CD14-positive monocyte (primary cell): ENCODE measurements around the gene CTNNA3. TPM values are rescaled to one million over a fixed set of nuclear protein-coding genes. Genes with fewer than 3 reads are reported as not detected.

Experiments used
- DNase-seq, 3 donors: peaks; one replicate each; pipeline ENCODE4 v3.0.0-alpha.2; 2011 to 2022
- H2AFZ ChIP-seq: 2 replicates; pipeline ENCODE4 v1.6.0; 2012; ENCODE audit warnings: mild to moderate bottlenecking, low read depth, low read length, inconsistent platforms; ENCODE audit not compliant: insufficient read depth, poor library complexity, severe bottlenecking
- H3K27ac ChIP-seq, 2 donors: 1 replicate in 1 of 2; 2 replicates in 1 of 2; pipeline ENCODE4 v1.5.1; 2012 to 2013; ENCODE audit warnings: low read length in 2 of 2, control low read depth in 1 of 2, inconsistent platforms in 1 of 2, low read depth in 1 of 2, mild to moderate bottlenecking in 1 of 2
- H3K27me3 ChIP-seq, 2 donors: one replicate each; pipeline versions ENCODE4 v1.6.0 to v1.6.1; 2011 to 2013; ENCODE audit warnings: low read length in 2 of 2; ENCODE audit not compliant: control insufficient read depth in 2 of 2, insufficient read depth in 2 of 2
- H3K36me3 ChIP-seq, 2 donors: replicated peaks in 1 of 2; 1 replicate in 1 of 2; 2 replicates in 1 of 2; pipeline versions ENCODE4 v1.5.1 to v1.6.1; 2012 to 2013; ENCODE audit warnings: low read length in 2 of 2, control low read depth in 1 of 2, inconsistent platforms in 1 of 2, mild to moderate bottlenecking in 1 of 2; ENCODE audit not compliant: insufficient read depth in 2 of 2, control insufficient read depth in 1 of 2
- H3K4me1 ChIP-seq, 2 donors: 1 replicate in 1 of 2; 2 replicates in 1 of 2; pipeline versions ENCODE4 v1.5.1 to v1.6.1; 2012 to 2013; ENCODE audit warnings: low read length in 2 of 2, control low read depth in 1 of 2, inconsistent platforms in 1 of 2, mild to moderate bottlenecking in 1 of 2, moderate library complexity in 1 of 2; ENCODE audit not compliant: insufficient read depth in 2 of 2, control insufficient read depth in 1 of 2
- H3K4me2 ChIP-seq: replicated peaks from 2 replicates; pipeline ENCODE3; 2012; ENCODE audit warnings: low read length, moderate library complexity, mild to moderate bottlenecking; ENCODE audit not compliant: poor library complexity, severe bottlenecking; ENCODE audit errors: extremely low read depth
- H3K4me3 ChIP-seq, 3 experiments: fragments of 200-600 bp in 1 of 3; sonication (generic) in 1 of 3; replicated peaks in 1 of 3; 1 replicate in 2 of 3; 2 replicates in 1 of 3; pipeline ENCODE4 v1.5.1; 2011 to 2013; ENCODE audit warnings: low read length in 3 of 3, mild to moderate bottlenecking in 3 of 3, control low read depth in 2 of 3, low read depth in 2 of 3, inconsistent platforms in 1 of 3, moderate library complexity in 1 of 3
- H3K79me2 ChIP-seq: 2 replicates; pipeline ENCODE4 v1.6.0; 2012; ENCODE audit warnings: mild to moderate bottlenecking, control low read depth, inconsistent platforms, low read length, moderate library complexity; ENCODE audit not compliant: insufficient read depth
- H3K9ac ChIP-seq: 2 replicates; pipeline ENCODE4 v1.6.0; 2017; ENCODE audit warnings: low read length, mild to moderate bottlenecking; ENCODE audit not compliant: insufficient read depth, poor library complexity, severe bottlenecking
- H3K9me3 ChIP-seq, 2 donors: replicated peaks in 1 of 2; 1 replicate in 1 of 2; 2 replicates in 1 of 2; pipeline versions ENCODE4 v1.5.1 to v1.6.1; 2012 to 2013; ENCODE audit warnings: low read length in 2 of 2, control low read depth in 1 of 2; ENCODE audit not compliant: control insufficient read depth in 1 of 2, insufficient read depth in 1 of 2
- H4K20me1 ChIP-seq: 2 replicates; pipeline ENCODE4 v1.6.0; 2012; ENCODE audit warnings: mild to moderate bottlenecking, low read length, control low read depth, moderate library complexity; ENCODE audit not compliant: insufficient read depth
- H3K27ac Mint-ChIP-seq, 7 donors: one replicate each; pipeline ENCODE4 v1.8.0; 2020; ENCODE audit warnings: mild to moderate bottlenecking in 7 of 7, mixed read lengths in 7 of 7, moderate library complexity in 6 of 7, inconsistent platforms in 2 of 7
- H3K27me3 Mint-ChIP-seq, 3 donors: one replicate each; pipeline ENCODE4 v1.8.0; 2021 to 2022; ENCODE audit warnings: low read depth in 3 of 3, mild to moderate bottlenecking in 3 of 3, mixed read lengths in 3 of 3, moderate library complexity in 3 of 3, inconsistent platforms in 1 of 3
- H3K36me3 Mint-ChIP-seq, 2 donors: one replicate each; pipeline ENCODE4 v1.8.0; 2020; ENCODE audit warnings: mixed read lengths in 2 of 2, inconsistent platforms in 1 of 2, mild to moderate bottlenecking in 1 of 2
- H3K4me1 Mint-ChIP-seq: one replicate; pipeline ENCODE4 v1.8.0; 2020; ENCODE audit warnings: mild to moderate bottlenecking, mixed read lengths
- H3K4me3 Mint-ChIP-seq, 2 donors: one replicate each; pipeline ENCODE4 v1.8.0; 2020; ENCODE audit warnings: mild to moderate bottlenecking in 2 of 2, mixed read lengths in 2 of 2, moderate library complexity in 1 of 2
- H3K9me3 Mint-ChIP-seq, 7 donors: one replicate each; pipeline ENCODE4 v1.8.0; 2020 to 2022; ENCODE audit warnings: mixed read lengths in 7 of 7, mild to moderate bottlenecking in 6 of 7, moderate library complexity in 6 of 7, inconsistent platforms in 2 of 7
- WGBS: methylation state at CpG from one replicate; pipeline ENCODE4 v1.1.5; 2013; ENCODE audit warnings: missing lambda C conversion rate; ENCODE audit not compliant: insufficient coverage; 5-methylcytosine and 5-hydroxymethylcytosine counted together
- intact Hi-C, 2 donors: fragments of 100-400 bp; cut with micrococcal nuclease; formaldehyde crosslinking; loops; one replicate each; pipeline versions ENCODE4 v1.15.0 to v1.15.1; 2023
- polyA plus RNA-seq, 3 donors: library from polyadenylated mRNA; depleted of rRNA in 1 of 3; unstranded in 2 of 3; stranded (reverse) in 1 of 3; fragments of 300-500 nt in 2 of 3; fragments of >200 nt in 1 of 3; fragmentation: Illumina TruSeq in 2 of 3; gene quantifications; 1 replicate in 2 of 3; 2 replicates in 1 of 3; pipeline ENCODE4 v1.2.3, GENCODE V29; 2012 to 2021
- TF ChIP-seq, protein P1 (sequence below): fragments of 200-600 bp; IDR thresholded peaks from one replicate; pipeline ENCODE4 v1.8.0; 2022; ENCODE audit warnings: antibody characterized with exemption, mild to moderate bottlenecking

CTNNA3 gene
- polyA plus RNA-seq, 3 donors = not detected

DNA sequence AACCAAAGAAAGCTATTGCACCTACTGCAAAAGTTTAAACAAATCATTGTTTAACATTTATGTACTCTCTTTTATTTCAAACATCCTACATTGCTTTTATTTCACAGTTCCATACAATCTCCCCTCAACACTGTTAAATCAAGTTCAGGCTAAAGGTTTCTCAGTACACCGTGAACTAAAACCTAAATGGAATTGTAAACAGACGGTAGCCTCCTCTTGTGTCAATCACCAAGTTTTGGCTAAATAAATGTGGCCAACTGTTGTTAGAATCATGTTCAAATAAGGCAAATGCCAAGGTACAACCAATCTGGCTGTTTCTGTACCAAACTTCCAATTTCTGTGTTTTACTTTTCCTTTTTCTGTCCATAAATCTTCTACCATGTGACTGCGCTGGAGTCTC lies 1493.9 kb downstream of the CTNNA3 start:
- Mint-ChIP-seq H3K9me3 (peaks cover 0 to 2% (median 0%) of the 10 kb centered on the region in 7 donors), H3K27ac (no peak overlapping the region), H3K4me3 (no peak overlapping the region), H3K36me3 (no peaks in the 10 kb centered on the region), H3K27me3 (no peaks in the 10 kb centered on the region), H3K4me1 (no peaks in the 10 kb centered on the region)
- H3K4me1 ChIP-seq = no peaks in the 10 kb centered on the region
- no peak overlapping the region for H3K4me3 ChIP-seq
- no peaks in the 10 kb centered on the region for H3K9me3 ChIP-seq
- no peaks in the 10 kb centered on the region for H3K36me3 ChIP-seq
- no peak overlapping the region for H2AFZ ChIP-seq
- H3K27me3 ChIP-seq = no peaks in the 10 kb centered on the region
- 100% methylated on average over 2 of the region's 3 CpGs for WGBS
- no peak overlapping the region for H3K4me2 ChIP-seq
- no peaks in the 10 kb centered on the region for H3K79me2 ChIP-seq
- no peak overlapping the region for H3K27ac ChIP-seq
- intact Hi-C loops = no loop called here
- TF ChIP-seq, protein P1, sequence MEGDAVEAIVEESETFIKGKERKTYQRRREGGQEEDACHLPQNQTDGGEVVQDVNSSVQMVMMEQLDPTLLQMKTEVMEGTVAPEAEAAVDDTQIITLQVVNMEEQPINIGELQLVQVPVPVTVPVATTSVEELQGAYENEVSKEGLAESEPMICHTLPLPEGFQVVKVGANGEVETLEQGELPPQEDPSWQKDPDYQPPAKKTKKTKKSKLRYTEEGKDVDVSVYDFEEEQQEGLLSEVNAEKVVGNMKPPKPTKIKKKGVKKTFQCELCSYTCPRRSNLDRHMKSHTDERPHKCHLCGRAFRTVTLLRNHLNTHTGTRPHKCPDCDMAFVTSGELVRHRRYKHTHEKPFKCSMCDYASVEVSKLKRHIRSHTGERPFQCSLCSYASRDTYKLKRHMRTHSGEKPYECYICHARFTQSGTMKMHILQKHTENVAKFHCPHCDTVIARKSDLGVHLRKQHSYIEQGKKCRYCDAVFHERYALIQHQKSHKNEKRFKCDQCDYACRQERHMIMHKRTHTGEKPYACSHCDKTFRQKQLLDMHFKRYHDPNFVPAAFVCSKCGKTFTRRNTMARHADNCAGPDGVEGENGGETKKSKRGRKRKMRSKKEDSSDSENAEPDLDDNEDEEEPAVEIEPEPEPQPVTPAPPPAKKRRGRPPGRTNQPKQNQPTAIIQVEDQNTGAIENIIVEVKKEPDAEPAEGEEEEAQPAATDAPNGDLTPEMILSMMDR = no peak
- H3K9ac ChIP-seq = no peak overlapping the region
- no peaks in the 10 kb centered on the region for H4K20me1 ChIP-seq
- no peak for DNase-seq

DNA sequence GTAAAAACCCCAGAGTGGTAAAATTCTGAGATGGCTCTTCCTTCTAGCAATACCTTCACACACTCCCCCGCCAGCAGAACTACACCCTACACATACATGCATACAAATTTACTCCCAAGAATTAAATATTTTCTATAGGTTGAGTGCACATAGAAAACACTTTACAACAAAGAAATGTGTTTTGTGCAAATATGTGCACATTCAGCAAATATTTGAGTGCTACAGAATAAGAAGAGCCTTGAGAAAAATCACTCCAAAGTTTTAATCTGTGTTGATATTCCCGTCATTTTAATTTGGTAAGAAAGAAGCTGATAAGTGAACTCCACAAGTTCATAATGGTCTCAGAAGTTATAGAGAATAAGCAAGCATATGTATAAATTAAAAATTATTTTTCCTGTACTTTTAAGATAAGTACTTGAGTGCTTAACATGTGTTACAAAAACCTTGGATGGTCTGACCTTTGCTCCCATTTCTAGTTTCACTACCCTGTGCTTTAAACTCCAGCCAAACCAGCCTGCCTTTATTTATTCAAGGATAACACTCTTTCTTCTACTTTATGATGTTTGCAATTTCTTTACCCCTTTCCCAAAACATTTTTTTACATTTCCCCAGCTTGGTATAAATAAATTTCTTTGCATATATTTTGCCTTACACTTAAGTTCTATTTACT lies 1503.7 kb downstream of the CTNNA3 start:
- H3K9ac ChIP-seq = no peak overlapping the region
- H3K9me3 Mint-ChIP-seq = peaks cover 0 to 2% (median 0%) of the 10 kb centered on the region in 7 donors
- WGBS = no CpG with 5 or more reads among the region's 2 CpGs
- no peak overlapping the region for H3K4me2 ChIP-seq
- no peak overlapping the region for H3K27ac ChIP-seq
- H3K27me3 ChIP-seq = no peaks in the 10 kb centered on the region
- intact Hi-C loops = no loop called here
- peaks cover 0 to 2% (median 0%) of the 10 kb centered on the region in 3 donors for H3K27me3 Mint-ChIP-seq
- H3K4me3 ChIP-seq = no peak overlapping the region
- H3K36me3 ChIP-seq = no peaks in the 10 kb centered on the region
- no peak overlapping the region for H3K4me3 Mint-ChIP-seq
- no peak for DNase-seq
- no peaks in the 10 kb centered on the region for H3K36me3 Mint-ChIP-seq
- H3K27ac Mint-ChIP-seq = no peak overlapping the region
- H4K20me1 ChIP-seq = no peaks in the 10 kb centered on the region
- no peaks in the 10 kb centered on the region for H3K4me1 ChIP-seq
- no peaks in the 10 kb centered on the region for H3K9me3 ChIP-seq
- no peaks in the 10 kb centered on the region for H3K4me1 Mint-ChIP-seq
- TF ChIP-seq, protein P1 = no peak
- H3K79me2 ChIP-seq = no peaks in the 10 kb centered on the region
- H2AFZ ChIP-seq = no peak overlapping the region
